ENCODE data around the gene GSX2.

Gene GSX2

DNA sequence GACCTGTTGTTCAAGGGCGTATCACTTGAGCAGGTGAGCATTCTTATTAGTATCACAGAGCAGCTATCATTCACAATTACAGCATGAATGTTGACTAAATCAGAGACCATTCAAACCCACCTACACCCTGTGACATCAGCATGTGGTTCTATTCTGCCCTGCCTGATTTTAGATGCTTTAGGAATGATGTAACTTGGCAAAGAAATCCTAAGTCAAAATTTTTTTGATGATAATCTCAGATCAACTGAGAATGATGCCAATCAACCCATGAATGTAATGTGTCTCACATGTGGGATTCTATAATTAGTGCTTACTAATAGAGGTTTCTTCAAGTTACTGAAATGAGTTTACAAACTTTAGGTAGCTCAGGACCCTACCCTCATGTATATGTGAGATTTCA, 22.2 kb upstream of the GSX2 start:
- DNase-seq (ENCODE audit: low spot score) = no peak

DNA sequence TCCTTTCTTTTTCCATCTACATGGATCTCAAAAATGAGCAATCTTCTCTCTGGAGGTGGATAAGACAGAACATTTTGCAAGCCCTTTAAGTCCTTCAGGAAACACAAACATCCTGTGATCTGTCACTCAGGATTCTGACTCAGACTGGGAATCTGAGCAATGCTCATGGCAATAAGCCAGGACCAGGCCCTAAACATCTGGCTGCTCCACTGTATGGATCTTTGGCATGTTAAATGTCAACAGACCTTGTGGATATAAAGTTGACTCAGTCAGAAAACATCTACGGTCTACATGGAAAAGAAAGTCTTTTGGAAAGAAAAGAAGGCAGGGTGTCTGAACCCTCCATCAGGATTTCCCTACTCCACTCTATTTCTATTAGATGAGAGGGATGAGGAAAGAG, 17.8 kb upstream of the GSX2 start:
- DNase-seq (ENCODE audit: low spot score) = no peak

DNA sequence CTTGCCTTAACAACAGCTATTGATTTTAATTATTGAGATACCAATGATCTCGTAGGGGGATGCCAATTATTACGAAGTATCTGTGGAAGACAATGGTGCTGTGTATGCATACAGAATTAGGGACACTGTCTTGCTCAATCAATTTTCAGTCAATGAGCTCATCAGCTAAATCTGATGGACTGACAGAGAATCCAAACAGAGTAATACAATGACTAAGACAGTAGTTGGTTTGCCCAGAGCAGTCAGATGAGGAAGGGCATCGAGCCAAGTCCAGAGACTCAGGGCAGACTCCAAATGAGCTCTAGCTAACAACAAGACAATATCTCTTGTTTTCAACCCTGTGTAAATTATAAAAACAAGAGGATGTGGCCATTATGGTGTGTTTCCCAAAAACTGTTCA, 14.7 kb upstream of the GSX2 start:
- DNase-seq (ENCODE audit: low spot score) = peak; percentile 93

DNA sequence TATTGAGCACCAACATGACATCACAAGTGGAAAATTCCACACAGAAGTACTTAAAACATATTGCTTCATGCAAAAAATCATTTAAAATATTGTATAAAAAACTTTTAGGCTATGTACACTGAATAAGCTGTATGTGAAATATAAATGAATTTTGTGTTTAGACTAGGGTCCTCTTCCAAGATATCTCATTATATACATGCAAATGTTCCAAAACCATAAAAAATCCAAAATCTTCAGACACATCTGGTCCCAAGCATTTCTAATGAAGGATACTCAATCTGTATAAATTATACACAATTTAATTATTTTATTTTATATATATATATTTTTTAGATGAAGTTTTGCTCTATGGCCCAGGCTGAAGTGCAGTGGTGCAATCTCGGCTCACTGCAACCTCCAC, 10.1 kb upstream of the GSX2 start:
- DNase-seq (ENCODE audit: low spot score) = no peak

DNA sequence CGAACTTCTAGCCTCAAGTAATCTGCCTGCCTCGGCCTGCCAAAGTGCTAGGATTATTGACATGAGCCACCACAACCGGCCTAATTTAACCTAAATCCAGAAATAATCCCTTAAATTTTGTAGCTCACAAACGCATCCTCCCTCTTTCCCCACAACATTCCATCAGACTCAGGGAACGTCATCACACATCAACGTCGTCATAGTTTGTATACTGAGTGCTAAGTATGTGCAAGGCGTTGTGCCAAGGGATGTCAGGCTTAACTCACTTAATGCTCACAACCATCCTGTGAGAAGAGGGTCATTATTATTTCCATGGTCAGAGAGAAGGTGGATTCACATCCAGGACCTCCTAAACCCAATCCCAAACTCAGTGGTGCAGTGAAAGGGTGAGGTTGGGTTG, 9.6 kb upstream of the GSX2 start:
- no peak for DNase-seq (ENCODE audit: low spot score)

DNA sequence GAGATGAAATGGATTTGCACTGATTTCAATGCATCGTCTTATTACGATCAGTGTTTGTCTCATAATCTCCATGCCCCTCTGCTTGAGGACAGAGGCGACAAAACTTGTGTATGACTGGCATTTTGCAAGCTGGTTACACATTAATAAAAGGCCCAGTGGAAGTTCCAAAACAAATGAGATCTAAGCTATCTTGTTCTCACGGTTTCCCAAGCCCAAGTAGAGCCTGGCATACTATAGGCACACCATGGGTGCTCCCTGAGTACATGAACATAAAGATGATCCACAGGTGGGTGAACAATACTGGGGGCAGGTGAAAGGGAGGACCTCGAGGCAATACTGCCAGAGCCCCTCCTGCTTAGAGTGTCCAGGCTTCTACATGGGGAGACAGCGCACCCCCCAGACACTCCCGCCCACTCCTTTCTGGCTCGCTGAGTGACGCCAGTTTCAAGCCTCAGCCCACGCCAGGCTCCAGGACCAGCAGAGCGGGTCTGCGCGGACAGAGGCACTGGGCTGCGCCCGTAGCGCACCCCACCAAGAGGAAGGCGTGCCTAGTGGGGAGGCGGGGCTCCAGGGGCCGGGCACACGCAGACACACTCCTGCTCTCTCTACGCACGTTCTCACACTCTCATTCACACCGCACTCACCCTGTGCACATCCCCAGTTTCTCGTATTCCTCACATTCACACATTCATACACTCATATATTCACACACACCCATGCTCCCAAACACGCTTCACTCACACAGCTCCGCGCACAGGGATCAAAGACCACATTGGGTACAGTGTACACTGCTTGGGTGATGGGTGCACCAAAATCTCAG, 8.9 kb upstream of the GSX2 start:
- no peak for DNase-seq (ENCODE audit: low spot score)

DNA sequence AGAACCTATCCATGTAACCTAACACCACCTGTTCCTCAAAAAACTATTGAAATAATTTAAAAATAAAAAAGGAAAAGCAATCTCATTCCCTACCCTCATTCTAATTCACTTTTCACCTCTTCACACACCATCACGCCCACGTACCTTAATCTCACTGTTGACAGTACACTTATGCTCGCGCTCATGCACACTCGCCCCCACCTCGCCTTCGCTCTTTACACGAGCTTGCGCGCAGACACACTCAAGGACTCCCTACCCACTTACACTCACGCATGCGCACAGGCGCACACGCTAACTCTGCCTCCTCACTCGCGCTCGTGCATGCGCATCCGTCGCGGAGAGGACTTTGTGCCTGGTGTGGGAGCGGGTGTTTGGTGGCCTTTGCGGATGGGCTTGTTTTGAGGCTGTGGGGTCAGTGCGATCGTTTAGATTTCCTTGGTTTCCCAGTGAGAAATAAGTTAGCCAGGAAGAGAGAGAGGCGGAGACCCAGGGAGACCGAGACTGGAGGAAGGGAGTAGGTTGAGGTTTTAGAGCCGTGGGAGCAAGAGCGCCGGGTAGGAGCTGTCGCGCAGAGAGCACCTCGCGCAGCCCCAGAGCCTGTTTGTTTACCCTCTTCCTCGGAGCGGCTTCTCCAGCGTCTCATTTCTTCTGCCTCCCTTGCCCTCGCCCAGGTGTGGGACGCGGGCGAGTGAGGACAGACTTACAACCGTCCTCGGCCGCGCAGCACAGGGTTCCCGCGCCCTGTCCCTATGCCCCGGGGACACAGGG, 8.1 kb upstream of the GSX2 start:
- DNase-seq (ENCODE audit: low spot score) = peak; percentile 74

DNA sequence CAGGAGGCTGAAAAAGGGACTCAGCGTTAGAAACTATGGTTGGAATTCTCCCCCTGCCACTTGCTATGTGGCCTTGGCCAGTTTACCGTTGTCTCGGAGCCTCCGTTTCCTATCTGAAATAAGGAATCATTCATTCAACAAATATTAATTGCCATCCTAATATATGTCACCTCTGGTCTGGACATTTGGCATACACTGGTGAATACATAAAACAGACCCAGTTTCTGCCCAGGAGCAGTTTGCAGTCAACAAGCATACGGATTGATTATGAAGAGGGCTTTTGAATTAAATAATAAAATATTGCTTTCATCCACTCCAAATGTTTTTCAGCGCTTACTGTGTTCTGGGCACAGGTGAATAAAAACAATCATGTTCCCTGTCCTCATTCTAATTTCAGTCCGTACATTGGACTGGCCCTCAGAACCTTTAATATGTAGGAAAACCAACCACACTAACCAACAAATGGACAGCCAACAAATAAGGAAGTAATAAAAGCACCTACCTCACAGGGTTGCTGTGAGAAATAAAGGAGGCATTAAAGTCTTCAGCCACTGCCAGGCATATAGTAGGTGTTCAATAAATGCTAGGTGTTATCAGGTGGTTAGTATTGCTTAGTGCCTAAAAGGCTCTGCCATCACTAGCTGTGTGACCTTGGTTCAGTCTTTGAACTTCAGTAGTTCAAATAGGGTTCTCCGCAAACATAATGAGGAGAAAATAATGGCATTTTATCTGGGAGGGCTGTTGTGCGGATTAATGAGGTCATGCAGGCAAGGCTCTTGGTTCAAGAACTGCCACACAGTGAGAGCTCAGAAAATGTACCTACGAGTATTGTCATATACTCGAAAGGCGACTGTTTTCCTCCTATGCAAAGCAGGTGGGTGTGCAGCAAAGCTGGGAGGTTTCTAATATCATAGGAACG, 7.3 kb upstream of the GSX2 start:
- DNase-seq (ENCODE audit: low spot score) = no peak

DNA sequence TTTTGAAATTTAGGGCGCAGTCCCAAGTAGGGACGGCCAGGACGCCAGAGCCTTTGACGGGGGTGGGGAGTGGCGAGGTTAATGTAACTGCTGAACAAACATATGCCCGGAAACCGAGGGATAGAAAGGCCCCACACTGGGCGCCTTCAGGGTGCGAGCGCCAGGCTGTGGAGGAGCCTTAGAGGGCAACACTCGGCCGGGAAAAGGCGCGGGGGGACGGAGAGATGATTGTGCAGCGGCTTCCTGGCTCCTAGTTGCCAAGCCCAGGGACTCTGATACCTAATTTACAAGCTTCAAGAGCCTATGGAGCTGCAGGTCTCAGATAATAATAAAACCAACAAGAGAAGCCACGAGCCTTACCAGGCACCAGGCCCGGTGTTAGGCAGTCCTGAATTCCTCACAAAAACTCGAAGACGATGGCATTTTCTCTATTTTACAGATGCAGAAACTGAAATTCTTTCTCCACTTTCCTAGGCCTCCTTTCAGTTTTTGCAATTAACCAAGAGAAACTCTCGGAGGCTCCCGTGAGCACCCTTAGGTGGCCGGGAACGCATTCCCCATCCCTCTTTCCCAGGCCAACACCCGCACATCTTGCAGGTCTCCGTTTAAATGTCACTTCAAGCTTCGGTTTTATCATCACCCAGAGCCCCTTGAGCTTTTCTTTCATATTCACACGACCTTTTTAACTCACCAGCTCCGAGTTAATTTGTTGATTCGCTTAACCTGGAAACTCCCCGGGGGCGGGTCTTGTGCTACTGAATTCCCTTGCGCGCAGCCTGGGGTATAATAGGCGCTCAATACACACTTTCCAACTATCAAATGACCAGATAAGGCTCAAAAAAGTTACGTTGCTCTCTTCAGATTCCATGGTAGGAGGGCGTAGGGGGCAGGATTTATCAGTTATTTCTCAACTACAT, 6.4 kb upstream of the GSX2 start:
- DNase-seq (ENCODE audit: low spot score) = no peak

DNA sequence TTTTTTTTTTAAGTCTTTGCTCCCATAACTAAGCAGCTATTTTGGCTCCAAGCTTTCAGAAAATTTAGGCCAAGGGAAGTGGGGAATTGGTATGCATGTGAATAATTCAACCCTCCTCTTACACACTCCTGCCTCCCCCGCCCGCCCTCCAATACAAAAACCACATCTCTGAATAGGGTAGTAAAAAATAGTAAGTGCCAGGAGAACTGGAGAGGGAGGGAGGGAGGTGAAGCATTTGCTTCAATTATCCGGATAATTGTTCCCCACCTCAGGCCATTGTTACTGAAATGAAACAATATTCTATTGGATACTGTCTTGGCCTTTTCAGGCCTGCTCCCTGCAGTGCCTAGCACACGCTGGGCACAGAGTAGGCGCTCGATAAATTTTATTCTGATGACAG, 5.5 kb upstream of the GSX2 start:
- no peak for DNase-seq (ENCODE audit: low spot score)

DNA sequence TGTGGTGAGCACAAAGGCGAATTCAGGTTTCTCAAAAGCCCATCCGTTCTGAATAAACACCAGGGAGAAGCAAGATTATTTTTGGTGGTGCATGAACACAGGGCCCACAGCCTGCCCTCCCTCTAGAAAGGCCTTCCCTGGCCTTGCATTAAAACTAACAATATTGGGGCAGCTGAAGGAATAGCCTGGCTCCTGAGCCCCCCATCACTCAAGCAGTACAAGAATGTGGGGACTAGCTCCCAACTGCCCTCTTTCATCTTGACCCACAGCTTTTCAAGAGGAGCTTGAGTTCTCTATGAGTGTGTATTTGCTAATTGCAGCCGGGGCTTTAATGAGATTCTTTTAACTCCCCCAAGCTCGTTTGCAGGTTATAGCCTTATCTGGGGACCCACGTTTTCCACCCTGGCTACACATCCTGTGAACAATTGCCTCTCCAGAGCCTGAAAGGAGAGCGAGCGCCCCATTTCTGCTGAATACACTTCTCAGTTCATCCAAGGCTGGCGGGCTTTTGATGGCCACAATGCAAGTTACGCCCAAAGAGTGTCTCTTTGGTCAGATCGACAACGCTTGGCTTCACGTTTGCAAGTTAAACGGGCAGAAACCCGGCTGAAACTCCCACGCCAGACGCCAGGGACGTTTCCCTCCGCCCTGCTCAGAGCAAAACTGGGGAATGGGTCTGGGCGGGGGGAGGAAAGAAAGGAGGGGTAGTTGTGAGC, 4.7 kb upstream of the GSX2 start:
- no peak for DNase-seq (ENCODE audit: low spot score)

DNA sequence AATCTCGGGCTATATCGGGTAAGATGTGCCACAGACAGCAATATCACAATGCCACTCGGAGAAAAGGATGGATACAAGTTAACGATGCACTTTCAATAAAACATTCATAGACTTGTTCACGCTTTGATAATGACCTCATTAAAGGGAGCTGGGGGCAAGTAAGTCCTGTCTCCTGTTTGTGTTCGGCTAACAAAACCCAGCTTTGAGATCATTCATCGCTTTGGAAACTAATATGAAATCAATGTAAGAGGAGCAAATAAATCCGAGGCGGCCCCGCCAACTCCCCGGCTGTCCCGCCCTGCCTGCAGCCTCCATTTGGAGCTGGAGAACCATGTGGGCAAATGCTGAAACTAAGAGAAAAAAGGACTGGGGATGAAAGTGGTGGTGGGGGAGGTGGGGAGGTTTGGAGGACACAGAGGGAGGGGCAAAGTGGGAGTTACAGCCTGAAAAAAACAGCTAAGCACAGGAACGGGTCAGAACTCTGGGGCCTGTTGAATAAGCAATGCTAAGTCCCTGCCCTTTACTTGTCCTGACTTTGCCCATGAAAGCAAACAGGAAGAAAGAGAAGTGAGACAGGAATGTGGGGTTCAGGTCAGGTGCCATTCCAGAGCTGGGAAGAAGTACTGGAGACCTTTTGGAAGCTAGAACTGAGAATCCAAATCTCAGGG, 3.5 kb upstream of the GSX2 start:
- DNase-seq (ENCODE audit: low spot score) = no peak

DNA sequence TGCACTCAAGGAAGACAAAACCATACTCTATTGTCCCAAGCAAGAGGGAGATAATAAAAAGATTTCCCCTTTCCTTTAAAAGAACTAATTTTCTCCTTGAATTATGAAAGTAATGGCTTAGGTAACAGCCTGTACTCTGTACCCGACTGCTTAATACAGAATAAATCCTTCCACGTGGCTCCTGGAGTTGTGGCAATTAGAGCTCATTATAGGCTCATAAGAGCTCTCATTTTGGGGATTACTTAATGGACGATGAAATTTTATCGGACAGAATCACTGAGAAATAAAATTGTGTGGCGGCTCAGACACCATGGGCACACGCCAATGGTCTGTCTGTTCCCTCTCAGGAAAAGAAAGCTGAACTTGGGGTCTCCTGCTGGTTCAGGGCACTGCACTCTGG, 2.8 kb upstream of the GSX2 start:
- DNase-seq (ENCODE audit: low spot score) = no peak

DNA sequence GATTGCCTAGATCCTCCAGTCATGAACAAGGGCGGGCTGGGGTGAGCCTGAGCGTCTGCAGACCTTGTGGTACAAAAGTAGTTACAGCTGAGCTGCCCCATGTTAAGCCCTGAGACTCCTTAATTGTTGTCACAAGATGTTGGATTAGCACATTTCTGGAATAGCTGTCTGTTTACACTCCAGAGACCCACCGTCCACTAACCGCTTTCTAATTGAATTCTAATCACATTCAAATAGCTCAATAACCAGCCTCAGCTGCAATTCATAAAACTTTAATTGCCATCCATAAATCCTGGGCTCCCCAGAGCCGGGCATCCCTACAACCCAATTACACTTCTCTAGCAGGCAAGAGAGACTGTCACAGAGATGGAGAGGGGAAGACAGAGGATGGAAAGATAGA, 1.6 kb upstream of the GSX2 start:
- DNase-seq (ENCODE audit: low spot score) = no peak

DNA sequence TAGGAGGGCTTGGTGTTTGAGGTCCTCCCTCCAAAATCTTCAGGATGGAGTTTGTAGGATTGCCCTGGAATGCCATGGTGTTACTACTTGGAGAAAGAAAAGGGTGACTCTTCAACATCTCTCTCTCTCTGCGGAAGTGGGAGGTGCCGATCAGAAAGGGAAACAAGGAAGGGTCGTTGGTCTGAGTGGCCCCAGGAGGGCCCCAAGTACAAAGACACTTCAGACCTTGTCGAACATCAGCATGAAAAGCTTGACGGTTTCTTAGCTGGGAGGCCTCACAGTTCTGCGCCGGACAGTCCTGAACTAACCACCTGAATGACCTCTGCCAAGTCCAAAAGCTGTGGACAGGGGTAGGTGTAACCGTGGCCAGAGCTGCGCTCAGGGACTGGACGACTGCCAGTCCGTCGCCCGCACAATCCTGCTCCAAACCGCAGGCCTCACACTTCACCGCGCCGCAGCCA, 646 bp upstream of the GSX2 start:
- no peak for DNase-seq (ENCODE audit: low spot score)

DNA sequence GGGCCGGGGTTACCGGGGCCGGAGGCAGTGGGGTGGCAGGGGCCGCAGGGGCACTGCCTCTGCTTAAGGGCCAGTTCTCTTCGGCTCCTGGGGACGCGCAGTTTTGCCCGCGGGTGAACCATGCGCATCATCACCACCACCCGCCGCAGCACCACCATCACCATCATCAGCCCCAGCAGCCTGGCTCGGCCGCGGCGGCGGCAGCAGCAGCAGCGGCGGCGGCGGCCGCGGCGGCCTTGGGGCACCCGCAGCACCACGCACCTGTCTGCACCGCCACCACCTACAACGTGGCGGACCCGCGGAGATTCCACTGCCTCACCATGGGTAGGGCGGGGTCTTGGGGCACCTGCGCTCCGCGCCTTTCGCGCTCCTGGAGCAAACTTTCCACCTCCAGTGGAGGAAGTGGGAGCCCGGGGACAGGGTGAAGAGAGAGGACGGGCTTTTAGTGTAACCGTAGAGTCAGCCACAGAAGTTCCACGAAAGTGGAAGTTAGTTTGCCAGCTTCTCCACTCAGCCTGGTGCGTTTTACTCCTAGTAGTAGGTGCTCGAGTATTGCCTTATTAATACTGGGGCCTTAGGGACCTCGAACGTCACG, 729 bp downstream of the GSX2 start:
- no peak for DNase-seq (ENCODE audit: low spot score)

DNA sequence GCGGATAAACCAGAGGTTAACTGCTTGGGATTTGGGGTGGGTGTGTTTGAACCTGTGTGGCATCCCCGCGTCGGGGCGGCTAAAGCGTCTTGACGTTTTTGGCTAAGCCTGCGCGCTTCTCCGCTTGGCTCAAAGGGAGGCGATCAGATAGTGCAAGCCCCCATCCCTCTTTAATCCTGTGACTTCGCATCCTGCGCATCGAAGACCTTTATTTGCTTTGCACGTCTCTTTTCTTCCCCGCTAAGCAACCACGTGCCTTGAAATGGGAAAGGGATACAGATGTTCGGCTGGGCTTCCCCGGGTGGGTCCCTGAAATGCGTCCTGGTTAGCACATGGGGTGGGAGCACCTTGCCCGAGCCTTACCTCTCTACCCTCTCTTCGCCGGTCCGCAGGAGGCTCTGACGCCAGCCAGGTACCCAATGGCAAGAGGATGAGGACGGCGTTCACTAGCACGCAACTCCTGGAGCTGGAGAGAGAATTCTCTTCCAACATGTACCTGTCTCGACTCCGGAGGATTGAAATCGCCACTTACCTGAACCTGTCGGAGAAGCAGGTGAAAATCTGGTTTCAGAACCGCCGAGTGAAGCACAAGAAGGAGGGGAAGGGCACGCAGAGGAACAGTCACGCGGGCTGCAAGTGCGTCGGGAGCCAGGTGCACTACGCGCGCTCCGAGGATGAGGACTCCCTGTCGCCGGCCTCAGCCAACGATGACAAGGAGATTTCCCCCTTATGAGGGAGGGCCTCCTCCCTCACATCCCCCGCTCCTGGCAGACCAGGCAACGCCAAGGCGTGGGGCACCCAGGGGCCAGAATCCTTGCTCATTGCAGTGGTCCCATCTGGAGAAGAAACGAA, 1.5 kb downstream of the GSX2 start:
- DNase-seq (ENCODE audit: low spot score) = no peak

DNA sequence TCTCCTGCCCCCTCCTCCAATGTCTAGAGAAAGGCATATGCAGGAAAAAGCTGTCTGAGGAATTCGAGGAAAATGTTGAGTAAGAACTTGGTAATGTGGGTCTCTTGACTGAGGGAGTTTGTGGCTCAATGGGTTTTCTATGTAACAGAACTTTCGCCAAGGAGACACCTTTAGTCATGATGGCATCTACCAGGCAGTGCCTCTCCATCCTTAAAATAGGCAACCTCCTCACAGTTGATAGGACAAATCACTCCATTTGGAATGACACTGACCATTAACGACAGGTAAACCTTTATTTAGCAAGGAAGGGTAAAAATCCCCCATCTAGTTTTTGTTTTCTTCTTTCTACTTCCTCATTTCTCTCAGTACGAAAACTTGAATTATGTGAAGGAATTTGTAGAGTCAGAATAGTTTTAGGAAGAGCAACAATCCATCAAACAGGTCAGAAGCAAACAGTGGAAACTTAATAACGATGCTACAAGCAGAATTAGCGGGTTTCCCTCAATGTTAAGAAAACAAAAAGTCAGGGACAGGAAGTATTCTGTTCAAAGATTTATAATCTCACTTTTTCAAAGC, 2.7 kb downstream of the GSX2 start:
- no peak for DNase-seq (ENCODE audit: low spot score)

Measured in pons (tissue), 1 donor.